Muscle layer of duodenum (tissue), 2 donors: ENCODE results near the gene CACNG6.
"Not testable (repeated sequence)": the region's sequence is repeated elsewhere in the genome, so short reads cannot be mapped to it uniquely, and the experiment has no call there.

Source experiments
- H3K27ac ChIP-seq: one replicate; pipeline ENCODE4 v1.7.0; 2013; ENCODE audit warnings: mild to moderate bottlenecking, low read length
- H3K27me3 ChIP-seq: one replicate; pipeline ENCODE4 v1.7.0; 2013; ENCODE audit warnings: low read depth, mild to moderate bottlenecking, control low read depth, low read length
- H3K36me3 ChIP-seq, 2 donors: one replicate each; pipeline ENCODE4 v1.7.0; 2013; ENCODE audit warnings: low read length in 2 of 2, control low read depth in 1 of 2, mild to moderate bottlenecking in 1 of 2; ENCODE audit not compliant: insufficient read depth in 2 of 2, control insufficient read depth in 1 of 2
- H3K4me1 ChIP-seq, 2 donors: one replicate each; pipeline ENCODE4 v1.7.0; 2013; ENCODE audit warnings: low read length in 2 of 2, mild to moderate bottlenecking in 2 of 2, control low read depth in 1 of 2, moderate library complexity in 1 of 2; ENCODE audit not compliant: insufficient read depth in 2 of 2, control insufficient read depth in 1 of 2
- H3K4me3 ChIP-seq, 2 donors: one replicate each; pipeline ENCODE4 v1.7.0; 2013; ENCODE audit warnings: low read length in 2 of 2, low read depth in 1 of 2, mild to moderate bottlenecking in 1 of 2
- H3K9me3 ChIP-seq, 2 donors: one replicate each; pipeline ENCODE4 v1.7.0; 2013; ENCODE audit warnings: low read length in 2 of 2, control low read depth in 1 of 2, mild to moderate bottlenecking in 1 of 2; ENCODE audit not compliant: control insufficient read depth in 1 of 2
- donor health status: healthy.

The CACNG6 gene, protein sequence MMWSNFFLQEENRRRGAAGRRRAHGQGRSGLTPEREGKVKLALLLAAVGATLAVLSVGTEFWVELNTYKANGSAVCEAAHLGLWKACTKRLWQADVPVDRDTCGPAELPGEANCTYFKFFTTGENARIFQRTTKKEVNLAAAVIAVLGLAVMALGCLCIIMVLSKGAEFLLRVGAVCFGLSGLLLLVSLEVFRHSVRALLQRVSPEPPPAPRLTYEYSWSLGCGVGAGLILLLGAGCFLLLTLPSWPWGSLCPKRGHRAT

DNA sequence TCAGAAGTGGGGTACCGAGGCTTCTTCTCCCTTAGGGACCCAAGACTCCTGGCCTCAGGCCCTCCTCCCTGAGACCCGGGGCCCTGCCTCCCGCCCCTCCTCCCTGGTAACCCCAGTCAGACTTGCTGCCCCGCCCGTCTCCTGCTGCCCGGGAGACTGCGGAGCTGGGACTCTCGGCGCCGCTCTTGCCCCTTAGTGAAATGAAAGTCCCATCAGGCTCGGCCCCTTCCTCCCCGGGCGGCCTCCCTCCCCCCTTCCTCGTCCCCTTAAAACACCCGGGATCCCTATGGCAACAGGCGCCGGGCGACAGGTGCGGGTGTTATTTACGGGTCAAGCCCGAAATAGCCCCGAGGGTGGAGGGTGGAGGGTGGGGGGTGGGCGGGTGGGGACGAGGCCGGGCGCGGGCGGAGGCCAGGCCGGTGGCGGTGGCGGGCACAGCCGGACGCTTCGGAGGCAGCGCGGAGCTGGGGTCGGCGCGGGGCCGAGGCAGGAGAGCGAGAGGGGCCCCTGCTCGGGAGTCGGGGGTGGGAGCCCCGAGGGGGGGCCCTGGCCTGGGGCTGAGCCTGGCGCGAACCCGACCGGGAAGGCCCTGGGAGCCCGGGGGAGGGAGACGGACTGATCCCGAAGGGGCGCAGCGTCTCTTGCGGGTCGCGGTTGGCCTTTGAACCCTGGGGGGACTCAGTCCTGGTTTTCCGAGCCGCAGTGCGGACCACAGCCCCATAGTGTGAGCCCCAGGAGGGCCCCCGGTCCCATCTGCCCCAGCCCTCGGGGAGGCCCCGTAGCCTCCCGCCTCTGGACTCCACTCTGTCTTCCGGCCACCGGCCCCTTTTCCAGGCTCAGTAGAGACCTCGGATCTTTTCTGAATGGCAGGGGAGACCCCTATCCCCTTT lies at the start of gene CACNG6:
CACNG6 (plus strand) TSS at position 414 of the 890 bp plus-strand sequence. CDS start 1,241 bp downstream, outside the sequence.
- peaks cover 31% of the 10 kb centered on the region for H3K27me3 ChIP-seq
- H3K4me3 ChIP-seq = peak within 1 kb of the TSS in 1 of 2 donors; percentile 50
- peaks cover 0 to 11% of the 10 kb centered on the region in 2 donors for H3K4me1 ChIP-seq

DNA sequence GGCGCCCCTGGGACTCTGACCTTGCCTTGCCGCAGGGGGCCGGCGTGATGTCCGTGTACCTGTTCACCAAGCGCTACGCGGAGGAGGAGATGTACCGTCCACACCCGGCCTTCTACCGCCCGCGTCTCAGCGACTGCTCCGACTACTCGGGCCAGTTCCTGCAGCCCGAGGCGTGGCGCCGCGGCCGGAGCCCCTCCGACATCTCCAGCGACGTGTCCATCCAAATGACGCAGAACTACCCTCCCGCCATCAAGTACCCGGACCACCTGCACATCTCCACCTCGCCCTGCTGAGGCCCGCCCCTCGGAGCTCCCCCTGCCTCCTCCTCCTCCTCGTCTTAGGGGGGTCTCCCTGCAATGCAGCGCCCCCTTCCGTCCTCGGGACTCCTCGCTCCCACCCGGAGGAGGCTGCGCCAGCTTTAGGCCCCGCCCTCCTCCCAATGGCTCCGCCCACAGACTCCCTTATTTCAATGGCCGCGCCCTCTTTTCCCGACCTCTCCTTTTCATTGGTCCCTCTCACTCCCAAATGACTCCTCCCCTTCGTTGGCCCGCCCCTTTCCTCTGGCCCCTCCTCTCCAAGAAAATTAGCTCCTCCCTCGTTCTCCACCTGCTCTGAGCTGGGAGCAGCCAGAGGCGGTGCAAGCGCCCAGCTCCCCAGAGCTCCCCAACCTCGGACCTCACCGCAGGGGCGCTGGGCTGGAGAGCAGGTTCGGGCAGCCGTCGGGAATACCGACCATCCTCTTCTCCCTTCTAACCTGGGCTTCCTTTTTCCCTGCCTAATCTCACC lies 49.2 kb upstream of the CACNG6 start:
- peaks cover 0 to 7% of the 10 kb centered on the region in 2 donors for H3K4me1 ChIP-seq
- no peak overlapping the region for H3K27ac ChIP-seq
- H3K9me3 ChIP-seq = no peaks in the 10 kb centered on the region
- no peaks in the 10 kb centered on the region for H3K36me3 ChIP-seq
- no peak overlapping the region for H3K4me3 ChIP-seq
- peaks cover 17% of the 10 kb centered on the region for H3K27me3 ChIP-seq

More for the DNA sequence above, at the start of gene CACNG6:
- no peaks in the 10 kb centered on the region for H3K9me3 ChIP-seq
- H3K27ac ChIP-seq = no peak within 1 kb of the TSS
- no peaks in the 10 kb centered on the region for H3K36me3 ChIP-seq

DNA sequence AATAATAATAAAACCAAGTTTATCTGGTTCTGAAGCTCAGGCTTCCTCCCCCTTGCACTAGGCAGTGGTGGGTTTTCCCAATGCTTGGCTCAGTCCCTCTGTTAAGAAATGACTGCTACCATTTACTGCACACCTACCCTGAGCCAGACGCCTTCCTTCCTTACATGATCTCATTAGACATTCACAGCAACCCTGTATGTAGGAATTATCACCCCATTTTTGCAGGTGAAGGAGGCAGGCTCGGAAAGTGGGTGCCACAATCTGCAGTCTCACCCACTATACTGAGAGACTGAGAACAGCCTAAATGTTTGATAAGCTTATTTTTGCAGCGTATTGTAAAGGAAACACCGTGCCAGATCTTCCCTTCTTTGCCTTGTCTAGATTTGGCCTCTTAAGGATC lies 47.0 kb upstream of the CACNG6 start:
- peaks cover 0 to 7% of the 10 kb centered on the region in 2 donors for H3K4me1 ChIP-seq
- no peaks in the 10 kb centered on the region for H3K9me3 ChIP-seq
- H3K4me3 ChIP-seq = no peak overlapping the region
- H3K36me3 ChIP-seq = no peaks in the 10 kb centered on the region
- no peak overlapping the region for H3K27ac ChIP-seq
- H3K27me3 ChIP-seq = peaks cover 17% of the 10 kb centered on the region

DNA sequence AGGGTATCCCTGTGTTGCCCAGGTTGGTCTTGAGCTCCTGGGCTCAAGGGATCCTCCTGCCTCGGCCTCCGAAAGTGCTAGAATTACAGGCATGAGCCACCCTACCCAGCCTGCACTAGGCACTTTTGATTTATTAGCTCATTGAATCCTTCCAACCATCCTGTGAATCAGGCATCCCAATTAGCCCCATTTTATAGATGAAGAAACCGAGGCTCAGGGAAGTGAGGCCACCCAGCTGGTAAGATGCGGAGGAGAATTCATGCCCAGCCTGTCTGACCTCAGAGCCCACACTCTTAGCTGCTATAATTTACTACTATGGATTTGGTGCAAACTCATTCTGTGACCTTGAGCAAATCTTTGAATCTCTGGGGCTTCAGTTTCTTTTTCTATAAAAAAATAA lies 46.5 kb upstream of the CACNG6 start:
- peaks cover 17% of the 10 kb centered on the region for H3K27me3 ChIP-seq
- peaks cover 0 to 7% of the 10 kb centered on the region in 2 donors for H3K4me1 ChIP-seq
- H3K27ac ChIP-seq = no peak overlapping the region
- no peaks in the 10 kb centered on the region for H3K9me3 ChIP-seq
- H3K4me3 ChIP-seq = no peak overlapping the region
- H3K36me3 ChIP-seq = no peaks in the 10 kb centered on the region

DNA sequence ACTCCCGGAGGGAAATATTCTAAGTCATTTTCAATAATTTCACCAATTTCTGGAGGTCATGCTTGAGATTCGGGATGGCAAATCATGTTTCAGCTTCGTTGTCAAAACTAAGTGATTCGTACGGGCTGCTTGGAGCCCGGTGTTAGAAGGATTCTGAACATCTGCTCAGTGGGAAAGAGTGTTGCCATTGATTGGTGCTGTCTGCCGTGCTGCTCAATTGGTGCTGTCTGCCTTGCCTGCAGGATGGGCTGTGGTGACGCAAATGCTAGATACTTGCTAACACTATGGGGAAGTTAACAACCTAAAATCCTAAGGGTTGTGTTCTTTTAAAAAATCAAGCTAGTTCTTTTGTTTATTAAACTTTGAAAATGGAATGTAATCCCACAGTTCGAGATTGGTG lies 46.0 kb upstream of the CACNG6 start:
- Histone ChIP-seq H3K4me3 (no peak overlapping the region), H3K9me3 (no peaks in the 10 kb centered on the region), H3K27me3 (peaks cover 17% of the 10 kb centered on the region), H3K36me3 (no peaks in the 10 kb centered on the region), H3K27ac (no peak overlapping the region), H3K4me1 (peaks cover 0 to 7% of the 10 kb centered on the region in 2 donors)

DNA sequence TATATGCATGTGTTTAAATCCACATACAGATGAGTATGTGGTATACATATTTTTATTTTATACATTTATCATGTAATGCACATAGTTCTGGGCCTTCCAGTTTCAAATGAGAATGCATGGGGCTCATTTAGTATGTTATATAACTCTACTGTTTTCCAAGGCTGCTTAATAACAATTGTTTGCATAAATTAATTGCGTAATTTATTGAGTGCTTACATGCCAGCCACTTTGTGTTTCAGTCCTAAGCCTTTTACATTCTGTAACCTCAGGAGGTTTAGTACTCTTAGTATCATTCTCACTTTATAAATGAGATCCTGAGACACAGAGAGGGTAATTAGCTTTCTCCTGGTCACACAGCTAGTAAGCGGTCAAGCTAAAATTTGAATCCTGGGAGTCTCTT lies 45.4 kb upstream of the CACNG6 start:
- H3K27ac ChIP-seq = no peak overlapping the region
- H3K27me3 ChIP-seq = peaks cover 17% of the 10 kb centered on the region
- no peaks in the 10 kb centered on the region for H3K9me3 ChIP-seq
- peaks cover 0 to 7% of the 10 kb centered on the region in 2 donors for H3K4me1 ChIP-seq
- no peak overlapping the region for H3K4me3 ChIP-seq
- H3K36me3 ChIP-seq = no peaks in the 10 kb centered on the region

DNA sequence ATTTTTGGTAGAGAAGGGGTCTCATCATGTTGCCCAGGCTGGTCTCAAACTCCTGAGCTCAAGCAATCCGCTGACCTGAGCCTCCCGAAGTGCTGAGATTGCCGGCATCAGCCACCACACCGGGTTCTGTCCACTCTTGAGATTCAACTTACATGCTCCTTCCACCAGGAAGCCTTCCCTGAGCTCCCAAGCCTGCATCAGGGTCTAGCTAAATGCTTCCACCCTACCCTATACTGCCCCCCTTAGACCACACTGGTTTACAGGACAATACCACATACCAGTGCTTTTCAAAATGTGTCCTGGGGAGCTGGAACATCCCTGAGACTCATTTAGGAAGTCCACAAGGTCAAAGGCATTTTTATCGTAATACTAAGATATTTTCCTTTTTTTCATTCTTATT lies 43.8 kb upstream of the CACNG6 start:
- H3K27me3 ChIP-seq = peaks cover 5% of the 10 kb centered on the region
- no peaks in the 10 kb centered on the region for H3K9me3 ChIP-seq
- no peaks in the 10 kb centered on the region for H3K36me3 ChIP-seq
- H3K4me3 ChIP-seq = no peak overlapping the region
- H3K4me1 ChIP-seq = peaks cover 0 to 3% of the 10 kb centered on the region in 2 donors
- no peak overlapping the region for H3K27ac ChIP-seq

DNA sequence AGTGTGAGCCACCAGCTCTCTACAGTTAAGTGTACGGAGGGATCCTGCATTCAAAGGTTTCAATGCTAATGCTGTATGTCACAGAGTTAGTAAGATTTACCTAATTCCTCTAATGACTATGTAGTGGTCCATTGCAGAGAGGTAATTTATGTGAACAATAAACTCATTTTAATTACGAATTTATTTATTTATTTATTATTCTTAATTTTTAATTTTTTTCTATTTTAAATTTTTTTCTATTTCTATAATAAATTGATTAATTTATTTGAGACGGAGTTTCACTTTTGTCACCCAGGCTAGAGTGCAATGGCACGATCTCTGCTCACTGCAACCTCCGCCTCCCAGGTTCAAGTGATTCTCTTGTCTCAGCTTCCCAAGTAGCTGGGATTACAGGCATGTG lies 42.8 kb upstream of the CACNG6 start:
- not testable (repeated sequence) for H3K27ac ChIP-seq, H3K4me1 ChIP-seq, H3K9me3 ChIP-seq, H3K4me3 ChIP-seq, H3K27me3 ChIP-seq, H3K36me3 ChIP-seq

DNA sequence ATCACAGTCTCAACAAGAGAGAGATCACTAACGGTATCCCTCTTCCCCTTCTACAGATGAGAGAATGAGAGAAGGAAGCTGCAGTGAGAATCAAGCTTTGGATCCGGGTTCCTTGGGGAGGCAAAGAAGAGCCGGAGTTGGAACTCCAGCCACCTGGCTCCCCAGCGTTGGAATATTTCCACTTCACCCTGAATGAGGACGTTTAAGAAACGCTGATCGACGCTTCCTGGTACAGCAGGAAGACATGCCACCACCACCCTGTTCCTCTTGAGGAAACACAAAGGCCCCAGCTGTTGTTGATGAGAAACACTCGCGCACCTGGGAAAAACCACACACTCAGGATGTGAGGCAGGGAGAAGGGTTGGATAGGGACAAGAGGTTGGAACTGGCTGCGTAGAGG lies 40.0 kb upstream of the CACNG6 start:
- Histone ChIP-seq H3K36me3 (no peaks in the 10 kb centered on the region), H3K27me3 (no peaks in the 10 kb centered on the region)

DNA sequence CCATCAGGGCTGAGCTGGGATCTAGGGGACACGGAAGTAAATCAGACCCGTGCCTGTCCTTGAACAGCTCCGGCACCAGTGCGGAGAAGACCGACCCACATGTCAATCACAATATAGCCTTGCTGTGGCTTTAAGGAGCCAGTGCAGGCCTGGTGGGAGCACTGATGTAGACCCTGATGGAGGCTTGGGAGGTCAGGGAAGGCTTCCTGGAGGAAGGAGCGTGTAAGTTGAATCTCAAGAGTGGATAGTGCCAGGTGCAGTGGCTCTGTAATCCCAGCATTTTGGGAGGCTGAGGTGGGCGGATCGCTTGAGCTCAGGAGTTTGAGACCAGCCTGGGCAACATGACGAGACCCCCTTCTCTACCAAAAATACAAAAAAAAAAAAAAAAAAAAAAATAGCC lies 39.5 kb upstream of the CACNG6 start:
- Histone ChIP-seq H3K27me3 (no peaks in the 10 kb centered on the region), H3K27ac (no peak overlapping the region), H3K9me3 (no peaks in the 10 kb centered on the region), H3K36me3 (no peaks in the 10 kb centered on the region), H3K4me1 (no peaks in the 10 kb centered on the region), H3K4me3 (no peak overlapping the region)

More for the DNA sequence above, 40.0 kb upstream of the CACNG6 start:
- Histone ChIP-seq H3K4me3 (no peak overlapping the region), H3K4me1 (no peaks in the 10 kb centered on the region), H3K9me3 (no peaks in the 10 kb centered on the region), H3K27ac (no peak overlapping the region)

DNA sequence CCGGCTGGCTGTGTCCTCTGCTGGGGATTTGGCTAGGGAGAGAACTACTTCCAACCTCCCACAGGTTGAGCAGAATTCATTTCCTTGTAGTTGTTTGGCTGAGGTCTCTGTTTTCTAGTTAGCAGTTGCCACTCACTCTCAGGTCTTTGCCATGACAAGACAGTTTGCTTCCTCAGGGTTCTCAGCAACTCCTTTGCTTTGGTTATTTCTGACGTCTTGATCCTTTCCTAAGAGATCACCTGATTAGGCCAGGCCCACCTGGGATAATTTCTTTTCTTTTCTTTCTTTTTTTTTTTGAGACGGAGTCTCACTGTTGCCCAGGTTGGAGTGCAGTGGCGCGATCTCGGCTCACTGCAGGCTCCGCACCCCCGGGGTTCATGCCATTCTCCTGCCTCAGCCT lies 38.1 kb upstream of the CACNG6 start:
- H3K36me3 ChIP-seq = no peaks in the 10 kb centered on the region
- H3K9me3 ChIP-seq = no peaks in the 10 kb centered on the region
- no peak overlapping the region for H3K4me3 ChIP-seq
- no peak overlapping the region for H3K27ac ChIP-seq
- peaks cover 12% of the 10 kb centered on the region for H3K27me3 ChIP-seq
- H3K4me1 ChIP-seq = no peaks in the 10 kb centered on the region
